Activated CD8-positive, alpha-beta T cell treated with anti-CD3 and anti-CD28 coated beads, Interleukin-2, amount 10 ng/mL, durations not matched to agents 7 days and 5 days (primary cell): ENCODE data around the gene SIRPA. TPM values are rescaled to one million over a fixed set of nuclear protein-coding genes. Genes with fewer than 3 reads are reported as not detected.

Experiments
- ATAC-seq: fragments of 150-1000 bp; cut with Tn5 transposase; one replicate; pipeline ENCODE4 v1.10.0; 2021; ENCODE audit warnings: moderate library complexity
- CTCF ChIA-PET: fragments of 350-600 bp; sonication (Branson Sonifier 250); formaldehyde crosslinking; loops from one replicate; lab custom pipeline; 2021; ENCODE audit warnings: antibody characterized with exemption; lab: Charles Lee
- POLR2A ChIA-PET: fragments of 350-600 bp; sonication (Branson Sonifier 250); formaldehyde crosslinking; loops from one replicate; lab custom pipeline; 2021; ENCODE audit warnings: antibody characterized with exemption; lab: Charles Lee
- DNase-seq: peaks from one replicate; pipeline ENCODE4 v3.0.0-alpha.2; 2020
- H3K27ac Mint-ChIP-seq: one replicate; pipeline ENCODE4 v1.8.0; 2021; ENCODE audit warnings: mild to moderate bottlenecking, mixed read lengths
- H3K27me3 Mint-ChIP-seq: one replicate; pipeline ENCODE4 v1.8.0; 2021; ENCODE audit warnings: low read depth, mixed read lengths
- H3K36me3 Mint-ChIP-seq: one replicate; pipeline ENCODE4 v1.8.0; 2021; ENCODE audit warnings: low read depth, mixed read lengths
- H3K4me1 Mint-ChIP-seq: one replicate; pipeline ENCODE4 v1.8.0; 2021; ENCODE audit warnings: low read depth, mixed read lengths
- H3K4me3 Mint-ChIP-seq: one replicate; pipeline ENCODE4 v1.8.0; 2021; ENCODE audit warnings: mild to moderate bottlenecking, mixed read lengths
- H3K9me3 Mint-ChIP-seq: one replicate; pipeline ENCODE4 v1.8.0; 2022; ENCODE audit warnings: mixed read lengths; ENCODE audit not compliant: insufficient read depth
- total RNA-seq, 2 experiments: library from RNA; stranded (reverse); gene quantifications; one replicate each; pipeline ENCODE4 v1.2.3, GENCODE V29; 2021

SIRPA gene
- total RNA-seq, 2 experiments from 2014 or later, result not detected

DNA sequence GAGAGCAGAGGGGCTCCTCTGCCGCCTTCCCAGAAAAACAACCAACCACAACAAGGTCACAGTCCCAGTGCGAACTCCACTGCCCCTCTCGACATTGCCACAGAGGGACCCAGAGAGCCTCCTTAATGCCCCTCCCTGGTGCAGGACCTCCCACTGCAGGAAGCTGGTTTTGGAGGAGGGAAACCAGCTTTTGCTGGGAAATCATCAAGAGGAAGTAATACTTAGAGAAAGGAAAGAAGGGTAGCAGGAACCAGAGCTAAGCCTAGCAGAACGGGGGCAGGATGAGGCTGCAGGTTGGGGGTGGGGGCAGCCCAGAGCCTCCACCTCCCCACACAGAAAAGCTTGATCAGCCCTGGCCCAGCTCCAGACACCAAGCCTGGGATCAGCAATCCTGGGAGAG lies 37.7 kb upstream of the SIRPA start:
- no peak overlapping the region for H3K27ac Mint-ChIP-seq
- no peak overlapping the region for H3K4me3 Mint-ChIP-seq
- ChIA-PET CTCF (no interaction called here), POLR2A (no interaction called here)
- peaks cover 14% of the 10 kb centered on the region for H3K27me3 Mint-ChIP-seq
- H3K4me1 Mint-ChIP-seq, result no peaks in the 10 kb centered on the region
- H3K36me3 Mint-ChIP-seq, result no peaks in the 10 kb centered on the region
- no peaks in the 10 kb centered on the region for H3K9me3 Mint-ChIP-seq
- ATAC-seq (no peak), DNase-seq (no peak)

DNA sequence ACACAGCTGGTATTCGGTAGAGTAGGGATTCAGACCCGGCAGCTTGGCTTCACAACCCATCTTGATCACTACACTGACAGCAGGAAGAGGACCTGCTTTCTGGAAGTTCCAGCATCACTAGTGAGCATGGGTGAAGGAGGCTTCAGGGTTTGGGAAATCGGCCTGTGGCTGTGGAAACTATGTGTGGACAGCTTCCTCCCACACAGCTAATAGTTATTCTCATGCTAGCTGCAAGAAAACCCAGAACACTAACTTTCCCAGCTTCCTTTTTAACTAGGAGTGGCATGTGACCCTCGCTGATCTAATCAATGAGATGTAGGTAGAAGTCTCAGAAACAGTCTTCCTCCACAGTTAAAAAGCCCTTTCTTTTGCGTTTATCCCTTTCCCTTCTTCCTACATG lies 36.3 kb upstream of the SIRPA start:
- ChIA-PET POLR2A (interaction anchor here (0.6 kb wide), 1 partner anchor 80 kb away, joined by 3 read pairs; no protein-coding TSS in a partner anchor), CTCF (no interaction called here)
- H3K4me1 Mint-ChIP-seq, result no peaks in the 10 kb centered on the region
- H3K36me3 Mint-ChIP-seq, result no peaks in the 10 kb centered on the region
- no peaks in the 10 kb centered on the region for H3K9me3 Mint-ChIP-seq
- H3K27ac Mint-ChIP-seq, result no peak overlapping the region
- H3K4me3 Mint-ChIP-seq, result no peak overlapping the region
- peaks cover 18% of the 10 kb centered on the region for H3K27me3 Mint-ChIP-seq
- DNase-seq (no peak), ATAC-seq (no peak)

DNA sequence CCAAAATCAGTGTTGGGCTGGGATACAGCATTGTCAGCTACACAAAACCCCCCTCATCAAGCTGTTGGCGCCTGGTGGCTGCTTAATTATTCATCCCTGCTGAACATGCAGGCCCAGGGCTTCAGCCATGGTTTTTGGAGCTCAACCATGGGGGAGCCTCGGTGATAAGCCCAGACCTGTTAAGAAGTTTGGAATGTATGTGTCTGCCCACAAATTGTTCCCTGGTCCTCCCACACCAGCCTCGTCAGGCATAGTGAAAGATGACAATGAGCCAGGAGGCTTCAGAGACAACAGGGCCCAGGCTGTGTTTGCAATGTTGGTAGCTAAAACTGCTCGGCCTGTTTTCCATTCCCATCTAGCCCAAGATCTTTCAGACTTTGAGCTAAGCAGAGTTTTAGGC lies 34.8 kb upstream of the SIRPA start:
- Mint-ChIP-seq H3K4me3 (no peak overlapping the region), H3K9me3 (no peaks in the 10 kb centered on the region), H3K27me3 (peaks cover 26% of the 10 kb centered on the region), H3K36me3 (no peaks in the 10 kb centered on the region), H3K4me1 (no peaks in the 10 kb centered on the region), H3K27ac (no peak overlapping the region)
- ATAC-seq (no peak), DNase-seq (no peak)
- POLR2A ChIA-PET, result no interaction called here
- CTCF ChIA-PET, result no interaction called here

DNA sequence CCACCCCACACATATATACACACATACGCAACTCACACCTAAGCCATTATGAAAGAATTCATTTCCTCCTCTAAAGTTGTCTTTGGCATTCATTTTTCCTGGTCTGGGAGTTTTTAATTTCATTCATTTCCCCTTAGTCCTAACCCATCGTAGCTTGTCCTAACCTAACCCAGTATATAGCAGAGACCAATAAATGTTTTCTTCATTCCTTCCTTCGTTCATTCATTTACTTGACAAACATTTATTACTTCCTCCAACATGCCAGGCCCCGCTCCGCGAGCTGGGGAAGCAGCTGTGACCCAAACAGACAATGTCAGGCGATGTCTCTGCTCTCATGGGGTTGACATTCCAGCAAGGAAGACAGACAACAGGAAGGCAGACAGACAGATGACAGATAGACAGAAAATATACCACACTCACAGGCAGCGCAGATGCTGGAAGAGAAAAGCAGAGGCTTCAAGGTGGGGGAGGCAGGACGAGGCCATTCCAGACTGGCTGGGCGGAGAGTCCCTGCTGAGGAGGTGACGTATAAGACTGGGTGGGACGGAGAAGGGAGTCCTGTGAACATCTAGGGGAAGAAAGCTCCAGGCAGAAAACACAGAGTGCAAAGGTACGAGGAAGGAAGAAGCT lies 33.7 kb upstream of the SIRPA start:
- ATAC-seq, result no peak
- H3K27ac Mint-ChIP-seq, result no peak overlapping the region
- no peaks in the 10 kb centered on the region for H3K36me3 Mint-ChIP-seq
- H3K9me3 Mint-ChIP-seq, result no peaks in the 10 kb centered on the region
- no peaks in the 10 kb centered on the region for H3K4me1 Mint-ChIP-seq
- no peak overlapping the region for H3K4me3 Mint-ChIP-seq
- POLR2A ChIA-PET, result no interaction called here
- no peak for DNase-seq
- H3K27me3 Mint-ChIP-seq, result peaks cover 25% of the 10 kb centered on the region
- CTCF ChIA-PET, result no interaction called here

DNA sequence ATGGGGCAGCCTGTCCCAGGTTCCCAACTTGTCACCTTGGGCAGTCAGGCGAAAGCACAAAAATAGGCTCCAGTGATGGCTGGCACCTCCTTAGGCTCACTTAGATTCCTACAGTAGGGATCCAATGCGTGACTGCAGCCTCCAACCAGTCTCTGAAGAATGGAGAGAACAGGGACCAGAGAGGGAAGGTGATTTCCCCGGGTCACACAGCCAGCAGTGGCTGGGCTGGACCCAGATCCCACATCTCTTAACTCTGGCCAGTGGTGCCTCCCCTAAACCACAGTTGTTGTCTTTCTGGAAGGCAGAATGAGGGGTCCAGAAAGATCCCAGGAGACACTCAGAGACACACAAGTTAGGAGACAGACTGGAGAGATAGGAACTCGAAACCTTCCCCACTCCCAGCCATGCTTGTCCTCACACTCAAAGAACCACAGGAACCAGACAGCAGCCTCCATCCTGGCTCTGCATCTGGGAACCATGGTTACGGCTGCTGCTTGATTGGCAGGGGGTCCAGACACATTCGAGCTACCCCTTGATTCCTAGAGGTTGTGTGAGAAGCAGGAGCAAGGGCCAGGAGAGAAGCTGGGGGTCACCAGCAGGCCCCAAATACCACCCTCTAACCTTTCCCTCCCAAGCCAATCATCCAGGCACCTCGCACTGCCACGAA lies 33.1 kb upstream of the SIRPA start:
- Mint-ChIP-seq H3K36me3 (no peaks in the 10 kb centered on the region), H3K27ac (no peak overlapping the region), H3K4me3 (no peak overlapping the region), H3K4me1 (no peaks in the 10 kb centered on the region), H3K27me3 (peaks cover 30% of the 10 kb centered on the region), H3K9me3 (no peaks in the 10 kb centered on the region)
- POLR2A ChIA-PET, result no interaction called here
- CTCF ChIA-PET, result no interaction called here
- no peak for DNase-seq
- no peak for ATAC-seq

DNA sequence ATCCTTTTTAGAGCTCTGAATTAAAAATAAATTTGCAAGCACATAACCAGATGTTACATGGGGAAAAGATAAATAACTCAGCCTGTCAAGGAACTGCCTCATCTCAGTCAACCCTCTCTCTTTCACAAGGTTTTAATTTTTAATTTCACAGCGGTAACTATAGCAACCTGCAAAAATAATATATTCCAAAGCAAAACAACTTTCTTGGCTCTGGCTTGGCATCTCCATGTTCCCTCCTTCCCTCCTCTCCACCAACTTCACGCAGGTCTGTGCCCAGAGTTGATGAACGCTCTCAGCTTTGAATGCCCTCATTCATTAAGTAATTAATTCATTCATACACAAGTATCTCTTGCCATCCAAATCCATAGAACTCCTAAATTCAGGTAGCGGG lies 32.5 kb upstream of the SIRPA start:
- H3K36me3 Mint-ChIP-seq, result no peaks in the 10 kb centered on the region
- POLR2A ChIA-PET, result no interaction called here
- H3K9me3 Mint-ChIP-seq, result no peaks in the 10 kb centered on the region
- no peaks in the 10 kb centered on the region for H3K4me1 Mint-ChIP-seq
- no peak overlapping the region for H3K4me3 Mint-ChIP-seq
- no peak for DNase-seq
- H3K27ac Mint-ChIP-seq, result no peak overlapping the region
- H3K27me3 Mint-ChIP-seq, result peaks cover 33% of the 10 kb centered on the region
- ATAC-seq, result no peak
- CTCF ChIA-PET, result no interaction called here

DNA sequence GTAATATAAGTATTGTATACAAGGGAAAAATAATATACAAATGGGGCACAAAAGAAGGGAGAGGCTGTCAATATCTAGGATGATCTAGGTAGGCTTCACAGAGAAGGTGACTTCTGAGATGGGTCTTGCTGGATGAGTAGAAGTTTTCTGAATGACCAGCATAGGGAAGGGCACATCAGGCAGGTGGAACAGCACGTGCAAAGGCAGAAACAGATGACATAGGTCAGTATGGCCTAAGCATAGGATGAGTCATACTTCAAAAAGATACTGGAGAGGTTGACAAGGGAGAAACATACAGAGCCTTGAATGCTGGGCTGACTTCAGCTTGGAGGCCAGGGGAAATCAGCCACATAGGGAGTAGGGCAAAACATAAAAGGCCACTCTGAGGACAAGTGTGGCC lies 31.9 kb upstream of the SIRPA start:
- no peaks in the 10 kb centered on the region for H3K9me3 Mint-ChIP-seq
- ChIA-PET CTCF (interaction anchor here (0.6 kb wide), 1 partner anchor 1292 kb away, joined by 3 read pairs; no protein-coding TSS in a partner anchor), POLR2A (no interaction called here)
- no peak overlapping the region for H3K4me3 Mint-ChIP-seq
- DNase-seq, result no peak
- peaks cover 33% of the 10 kb centered on the region for H3K27me3 Mint-ChIP-seq
- no peak overlapping the region for H3K27ac Mint-ChIP-seq
- ATAC-seq, result no peak
- H3K4me1 Mint-ChIP-seq, result no peaks in the 10 kb centered on the region
- H3K36me3 Mint-ChIP-seq, result no peaks in the 10 kb centered on the region

DNA sequence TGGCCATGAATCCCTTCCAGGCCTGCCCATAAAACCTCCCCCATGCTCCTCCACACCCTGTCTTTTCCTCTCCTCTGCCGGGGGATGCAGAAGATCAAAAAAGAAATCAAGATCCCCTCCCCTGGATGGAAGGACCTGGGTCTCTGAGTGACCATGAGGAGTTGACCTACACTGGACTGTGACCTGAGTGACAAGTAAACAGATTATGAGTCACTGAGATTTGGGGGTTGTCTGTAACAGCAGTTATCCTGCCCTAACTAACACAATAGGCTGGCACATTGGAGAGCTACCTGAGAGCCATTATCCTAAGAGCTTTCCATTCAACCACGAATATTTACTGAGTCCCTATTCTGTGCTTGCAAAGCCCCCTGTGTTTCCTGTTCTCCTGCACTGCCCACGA lies 28.4 kb upstream of the SIRPA start:
- no peak overlapping the region for H3K27ac Mint-ChIP-seq
- H3K9me3 Mint-ChIP-seq, result no peaks in the 10 kb centered on the region
- ATAC-seq, result no peak
- no peak for DNase-seq
- H3K36me3 Mint-ChIP-seq, result no peaks in the 10 kb centered on the region
- H3K4me1 Mint-ChIP-seq, result no peaks in the 10 kb centered on the region
- peaks cover 30% of the 10 kb centered on the region for H3K27me3 Mint-ChIP-seq
- ChIA-PET CTCF (interaction anchor here (1.0 kb wide), 1 partner anchor 98 kb away, joined by 3 read pairs; no protein-coding TSS in a partner anchor), POLR2A (no interaction called here)
- H3K4me3 Mint-ChIP-seq, result no peak overlapping the region

DNA sequence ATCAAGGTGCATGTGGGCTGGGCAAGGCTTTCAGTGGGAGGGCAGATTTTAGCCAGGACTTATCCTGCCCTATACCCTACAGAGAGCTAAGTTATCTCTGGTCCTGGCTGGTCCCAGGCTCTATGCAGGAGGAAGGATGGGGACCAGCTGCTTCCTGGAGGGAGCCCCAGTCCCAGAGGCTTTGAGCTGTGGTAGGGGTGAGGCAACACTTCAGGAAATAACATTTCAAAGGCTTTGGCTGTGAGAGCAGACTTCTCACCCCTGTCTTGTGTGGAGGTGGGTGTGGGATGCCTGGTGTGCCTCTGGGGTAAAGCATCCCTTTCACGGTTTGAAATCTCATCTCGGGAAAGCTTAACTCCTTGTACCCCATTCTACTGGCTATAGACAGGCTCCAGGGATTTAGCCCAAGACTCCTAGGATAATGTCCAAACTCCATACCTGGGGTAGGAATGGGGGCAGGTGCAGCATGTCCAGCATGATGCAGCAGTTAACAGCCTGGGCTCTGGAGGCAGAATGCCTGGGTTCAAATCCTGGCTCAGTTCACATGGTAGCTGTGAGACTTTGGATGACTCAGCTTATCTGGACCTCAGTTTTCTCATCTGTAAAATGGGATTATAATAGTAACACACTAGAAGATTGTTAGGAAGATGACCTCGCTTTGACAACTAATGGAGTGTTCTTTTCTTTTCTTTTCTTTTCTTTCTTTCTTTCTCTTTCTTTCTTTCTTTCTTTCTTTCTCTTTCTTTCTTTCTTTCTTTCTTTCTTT lies 27.5 kb upstream of the SIRPA start:
- Mint-ChIP-seq H3K4me1 (no peaks in the 10 kb centered on the region), H3K36me3 (no peaks in the 10 kb centered on the region), H3K27me3 (peaks cover 30% of the 10 kb centered on the region), H3K4me3 (no peak overlapping the region), H3K27ac (no peak overlapping the region), H3K9me3 (no peaks in the 10 kb centered on the region)
- ChIA-PET CTCF (interaction anchor here (1.0 kb wide), 1 partner anchor 97 kb away, joined by 3 read pairs; no protein-coding TSS in a partner anchor), POLR2A (no interaction called here)
- ATAC-seq (no peak), DNase-seq (no peak)

DNA sequence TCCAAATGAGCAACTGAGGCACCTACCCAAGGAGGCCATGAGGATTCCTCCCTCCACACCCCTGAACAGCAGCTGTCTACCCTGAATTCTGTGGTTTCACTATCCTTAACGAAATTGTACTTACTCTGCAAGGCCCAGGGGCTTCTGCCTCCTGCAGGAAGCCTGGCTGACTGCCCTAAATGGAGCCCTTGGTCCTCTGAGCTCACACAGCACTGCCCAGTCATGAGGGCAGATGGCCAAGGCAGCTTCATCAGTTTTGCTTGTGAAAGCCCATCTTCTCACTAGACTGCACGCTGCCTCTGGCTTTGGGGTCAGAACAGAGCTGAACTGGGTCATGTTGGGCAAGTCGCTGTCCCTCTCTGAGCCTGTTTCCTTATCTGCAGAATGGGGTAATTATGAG lies 26.4 kb upstream of the SIRPA start:
- Mint-ChIP-seq H3K4me3 (no peak overlapping the region), H3K9me3 (no peaks in the 10 kb centered on the region), H3K36me3 (no peaks in the 10 kb centered on the region), H3K4me1 (no peaks in the 10 kb centered on the region), H3K27ac (no peak overlapping the region), H3K27me3 (peaks cover 27% of the 10 kb centered on the region)
- ChIA-PET POLR2A (no interaction called here), CTCF (no interaction called here)
- ATAC-seq, result no peak
- DNase-seq, result no peak

DNA sequence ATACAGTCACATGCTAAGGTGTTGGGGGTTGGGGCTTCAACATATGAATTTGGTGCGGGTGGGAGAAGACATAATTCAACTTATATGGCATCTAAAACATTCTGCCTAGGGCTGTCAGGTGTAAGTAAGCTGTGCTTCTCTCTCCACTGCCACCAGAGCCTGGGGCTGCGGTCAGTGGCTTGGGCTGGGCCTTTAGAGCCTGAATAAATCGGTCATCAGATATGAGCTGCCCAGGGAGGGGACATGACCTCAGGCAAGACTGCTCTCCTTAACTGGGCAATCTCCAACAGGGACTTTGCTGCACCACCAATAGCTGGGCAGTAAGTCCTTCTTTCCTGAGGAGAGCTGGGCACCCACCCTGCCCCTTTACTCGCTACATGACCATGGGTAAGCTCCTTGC lies 24.9 kb upstream of the SIRPA start:
- ChIA-PET POLR2A (interaction anchor here (0.7 kb wide), 1 partner anchor 18 kb away, joined by 3 read pairs; no protein-coding TSS in a partner anchor), CTCF (interaction anchor here (1.3 kb wide), 1 partner anchor 93 kb away, joined by 3 read pairs; no protein-coding TSS in a partner anchor)
- DNase-seq (no peak), ATAC-seq (no peak)
- Mint-ChIP-seq H3K9me3 (no peaks in the 10 kb centered on the region), H3K4me1 (no peaks in the 10 kb centered on the region), H3K36me3 (no peaks in the 10 kb centered on the region), H3K4me3 (no peak overlapping the region), H3K27me3 (peaks cover 20% of the 10 kb centered on the region), H3K27ac (no peak overlapping the region)
